A673 (cell line): Measurements from ENCODE around the gene MVK.

Experiments used
- CTCF ChIP-seq: fragments of 300-800, 200-600 bp; sonication (generic); conservative IDR thresholded peaks from 2 replicates; pipeline ENCODE4 v1.5.1; 2017; ENCODE audit warnings: low read depth, mild to moderate bottlenecking, antibody characterized with exemption, low read length, moderate library complexity, mixed read lengths
- EZH2 ChIP-seq: fragments of 200-600 bp; sonication (generic); IDR thresholded peaks from 2 replicates; pipeline ENCODE4 v1.6.1; 2017; ENCODE audit warnings: borderline replicate concordance, low read depth, mild to moderate bottlenecking, mixed read lengths, antibody characterized with exemption, low read length; ENCODE audit not compliant: poor library complexity, severe bottlenecking

GRCh38 chr12:109544955-109545531, 28.6 kb upstream of the MVK start:
- TF ChIP-seq CTCF: no peak
- no peak for TF ChIP-seq EZH2
